Sigmoid colon (tissue), 7 donors: ENCODE data around the gene NRXN3. TPM values are rescaled to one million over a fixed set of nuclear protein-coding genes. Genes with fewer than 3 reads are reported as not detected.
A peak's percentile ranks its signal among the peaks of the same experiment; 100 is the strongest.

ENCODE experiments used
- DNase-seq: peaks from one replicate; pipeline ENCODE4 v3.0.0-alpha.2; 2019
- H3K27ac ChIP-seq, 4 donors: fragments of 200-600 bp; sonication (generic); one replicate each; pipeline ENCODE4 v1.5.1; 2016 to 2019; ENCODE audit warnings: mild to moderate bottlenecking in 1 of 4
- H3K27me3 ChIP-seq, 3 donors: fragments of 200-600 bp; sonication (generic); one replicate each; pipeline ENCODE4 v1.5.1; 2019; ENCODE audit warnings: mild to moderate bottlenecking in 1 of 3
- H3K36me3 ChIP-seq, 4 donors: fragments of 200-600 bp; sonication (generic); one replicate each; pipeline ENCODE4 v1.5.1; 2016 to 2019
- H3K4me1 ChIP-seq, 4 donors: fragments of 200-600 bp; sonication (generic); one replicate each; pipeline ENCODE4 v1.5.1; 2017 to 2019
- H3K4me3 ChIP-seq, 4 donors: fragments of 200-600 bp; sonication (generic); one replicate each; pipeline ENCODE4 v1.5.1; 2017 to 2019; ENCODE audit warnings: mild to moderate bottlenecking in 2 of 4, moderate library complexity in 1 of 4
- H3K9me3 ChIP-seq, 4 donors: fragments of 200-600 bp in 3 of 4; sonication (generic) in 3 of 4; one replicate each; pipeline versions ENCODE4 v1.5.1 to v1.6.1; 2013 to 2019
- CTCF ChIP-seq, 4 experiments: fragments of 450-650 bp in 3 of 4; fragments of 200-600 bp in 1 of 4; IDR thresholded peaks; one replicate each; pipeline ENCODE4 v1.5.1; 2016 to 2019; ENCODE audit warnings: antibody characterized with exemption in 4 of 4, mild to moderate bottlenecking in 3 of 4, moderate library complexity in 2 of 4
- EP300 ChIP-seq, 4 donors: sonication (generic); formaldehyde crosslinking; IDR thresholded peaks; one replicate each; pipeline ENCODE4 v1.6.1; 2017; ENCODE audit warnings: antibody characterized with exemption in 4 of 4
- POLR2A ChIP-seq, 2 donors: fragments of 450-650 bp; IDR thresholded peaks; one replicate each; pipeline ENCODE4 v1.6.1; 2016; ENCODE audit warnings: antibody characterized with exemption in 2 of 2, mild to moderate bottlenecking in 2 of 2, moderate library complexity in 2 of 2
- POLR2AphosphoS5 ChIP-seq, 4 donors: sonication (generic); formaldehyde crosslinking; IDR thresholded peaks; one replicate each; pipeline ENCODE4 v1.6.1; 2017; ENCODE audit warnings: antibody characterized with exemption in 4 of 4
- WGBS, 2 donors: extraction: QIAGEN DNeasy Blood & Tissue Kit; methylation state at CpG; one replicate each; pipeline ENCODE4 v1.1.7; 2013; 5-methylcytosine and 5-hydroxymethylcytosine counted together
- intact Hi-C: fragments of 100-400 bp; cut with DNase I; formaldehyde crosslinking; loops from one replicate; pipeline ENCODE4 v1.15.1; 2023
- polyA plus RNA-seq, 3 donors: library from polyadenylated mRNA; stranded (reverse); fragments of 200-250 nt; gene quantifications; one replicate each; pipeline ENCODE4 v1.2.3, GENCODE V29; 2013
- total RNA-seq, 4 donors: library from RNA; depleted of rRNA; stranded (reverse); fragments of >200 nt; gene quantifications; one replicate each; pipeline ENCODE4 v1.1.0, GENCODE V29; 2016
- donor health status: healthy with polysubstance abuse.
- donor health status: Bipolar disorder and iron deficiency.
- donor health status: healthy.

The NRXN3 gene
- total and polyA plus RNA-seq, 7 donors = 0.23 to 46.3 (median 23.2) TPM

GRCh38 chr14:79321070-79321469 is 1150.9 kb downstream of the NRXN3 start:
- H3K9me3 ChIP-seq = no peaks in the 10 kb centered on the region
- intact Hi-C loops = no loop called here
- H3K27ac ChIP-seq = no peak overlapping the region
- DNase-seq = no peak
- no peaks in the 10 kb centered on the region for H3K27me3 ChIP-seq
- H3K4me3 ChIP-seq = no peak overlapping the region
- TF ChIP-seq POLR2A (IDR thresholded peaks at IDR 0.05) (no peak), EP300 (IDR thresholded peaks at IDR 0.05) (no peak), CTCF (IDR thresholded peaks at IDR 0.05) (no peak), POLR2AphosphoS5 (IDR thresholded peaks at IDR 0.05) (no peak)
- peaks cover 1 to 30% (median 8%) of the 10 kb centered on the region in 4 donors for H3K4me1 ChIP-seq
- H3K36me3 ChIP-seq = no peaks in the 10 kb centered on the region

- TF ChIP-seq POLR2AphosphoS5 (IDR thresholded peaks at IDR 0.05) (no peak), EP300 (IDR thresholded peaks at IDR 0.05) (no peak), CTCF (IDR thresholded peaks at IDR 0.05) (no peak)
- Histone ChIP-seq H3K4me1 (peaks cover 0 to 27% (median 2%) of the 10 kb centered on the region in 4 donors), H3K27ac (no peak overlapping the region), H3K4me3 (no peak overlapping the region), H3K27me3 (no peaks in the 10 kb centered on the region), H3K9me3 (no peaks in the 10 kb centered on the region), H3K36me3 (no peaks in the 10 kb centered on the region)
- intact Hi-C loops = no loop called here
- no peak for DNase-seq
- WGBS, 2 donors = 23 to 34% methylated on average over 2 of the region's 2 CpGs
Measured at GRCh38 chr14:79325071-79325470, 1154.9 kb downstream of the NRXN3 start.

GRCh38 chr14:79325557-79325956 is 1155.4 kb downstream of the NRXN3 start:
- Histone ChIP-seq H3K4me1 (peaks cover 0 to 28% (median 2%) of the 10 kb centered on the region in 4 donors), H3K27ac (no peak overlapping the region), H3K36me3 (no peaks in the 10 kb centered on the region), H3K4me3 (no peak overlapping the region), H3K27me3 (no peaks in the 10 kb centered on the region), H3K9me3 (no peaks in the 10 kb centered on the region)
- intact Hi-C loops = no loop called here
- DNase-seq = no peak
- 84 to 86% methylated on average over 3 of the region's 3 CpGs for WGBS, 2 donors
- TF ChIP-seq POLR2A (IDR thresholded peaks at IDR 0.05) (no peak), CTCF (IDR thresholded peaks at IDR 0.05) (no peak), POLR2AphosphoS5 (IDR thresholded peaks at IDR 0.05) (no peak), EP300 (IDR thresholded peaks at IDR 0.05) (no peak)

- no peak for TF ChIP-seq POLR2AphosphoS5 (IDR thresholded peaks at IDR 0.05)
- no peak for TF ChIP-seq EP300 (IDR thresholded peaks at IDR 0.05)
- TF ChIP-seq CTCF (IDR thresholded peaks at IDR 0.05) = no peak
- TF ChIP-seq POLR2A (IDR thresholded peaks at IDR 0.05) = no peak
- no peaks in the 10 kb centered on the region for H3K27me3 ChIP-seq
- no peaks in the 10 kb centered on the region for H3K9me3 ChIP-seq
- H3K27ac ChIP-seq = no peak overlapping the region
- WGBS, 2 donors = 88 to 91% methylated on average over 3 of the region's 3 CpGs
- no peak for DNase-seq
- no peaks in the 10 kb centered on the region for H3K36me3 ChIP-seq
- intact Hi-C loops = no loop called here
- peaks cover 0 to 42% (median 14%) of the 10 kb centered on the region in 4 donors for H3K4me1 ChIP-seq
- H3K4me3 ChIP-seq = no peak overlapping the region
Measured at GRCh38 chr14:79328863-79329262, 1158.7 kb downstream of the NRXN3 start.

- H3K27ac ChIP-seq = peak overlapping the region in 3 of 4 donors; percentile 30 to 47 (median 46)
Measured at GRCh38 chr14:79331830-79332229, 1161.7 kb downstream of the NRXN3 start.

More at GRCh38 chr14:79331830-79332229, 1161.7 kb downstream of the NRXN3 start:
- Histone ChIP-seq H3K27me3 (no peaks in the 10 kb centered on the region), H3K9me3 (no peaks in the 10 kb centered on the region), H3K4me1 (peaks cover 0 to 26% (median 12%) of the 10 kb centered on the region in 4 donors), H3K36me3 (no peaks in the 10 kb centered on the region), H3K4me3 (no peak overlapping the region)
- TF ChIP-seq EP300 (IDR thresholded peaks at IDR 0.05) = no peak
- TF ChIP-seq CTCF (IDR thresholded peaks at IDR 0.05) = no peak
- no peak for TF ChIP-seq POLR2AphosphoS5 (IDR thresholded peaks at IDR 0.05)
- TF ChIP-seq POLR2A (IDR thresholded peaks at IDR 0.05) = no peak
- no peak for DNase-seq
- WGBS, 2 donors = 80 to 87% methylated on average over 4 of the region's 4 CpGs
- intact Hi-C loops = no loop called here
